GM12878 (cell line): Measurements from ENCODE around the gene CTSD. TPM values are rescaled to one million over a fixed set of nuclear protein-coding genes. Genes with fewer than 3 reads are reported as not detected.

Experiments
- ATAC-seq: fragments of 200-7000 bp; cut with Tn5 transposase; 3 replicates; pipeline ENCODE4 v1.9.1; 2020; ENCODE audit warnings: mild to moderate bottlenecking, moderate library complexity
- BruUV-seq: library from RNA; stranded (reverse); fragments of 400-500 nt; replicated peaks from 2 replicates; lab custom pipeline; 2021; lab: Mats Ljungman, UMichigan
- CTCF ChIA-PET: fragments of 300-600 bp; sonication (Branson Sonifier 250); formaldehyde crosslinking; extraction: SDS; loops from one replicate; lab custom pipeline; 2021; ENCODE audit warnings: inconsistent platforms; lab: Yijun Ruan, JAX
- POLR2A ChIA-PET: fragments of 350-600 bp; formaldehyde crosslinking; extraction: SDS; loops from one replicate; lab custom pipeline; 2021; ENCODE audit warnings: inconsistent platforms; lab: Charles Lee
- RAD21 ChIA-PET: fragments of 300-600 bp; sonication (Branson Sonifier 250); formaldehyde crosslinking; loops from one replicate; lab custom pipeline; 2023; ENCODE audit warnings: antibody characterized with exemption; ENCODE audit not compliant: unreplicated experiment; lab: Charles Lee
- SMC1A ChIA-PET: fragments of 300-600 bp; sonication (Branson Sonifier 250); formaldehyde crosslinking; loops from one replicate; lab custom pipeline; 2023; ENCODE audit not compliant: unreplicated experiment, uncharacterized antibody; lab: Charles Lee
- DNase-seq: peaks from one replicate; pipeline ENCODE4 v3.0.0-alpha.2; 2011; ENCODE audit warnings: low read depth, low spot score
- FAIRE-seq: peaks from 3 replicates; lab custom pipeline; 2011; peaks lifted over from hg19 to GRCh38; lab: Jason Lieb, UNC
- H2AFZ ChIP-seq: 2 replicates; pipeline ENCODE4 v1.6.0; 2011; ENCODE audit warnings: low read depth, low read length, control low read depth; ENCODE audit not compliant: control insufficient read depth
- H3K27ac ChIP-seq: 2 replicates; pipeline ENCODE4 v1.5.1; 2011; ENCODE audit warnings: control low read depth; ENCODE audit not compliant: control insufficient read depth, insufficient read depth
- H3K27me3 ChIP-seq, 2 experiments: replicated peaks in 1 of 2; 2 replicates each; pipeline versions ENCODE4 v1.6.0 to v1.6.1; 2011; ENCODE audit warnings: low read length in 1 of 2; ENCODE audit not compliant: control insufficient read depth in 2 of 2, insufficient read depth in 2 of 2
- H3K36me3 ChIP-seq, 2 experiments: 2 replicates each; pipeline ENCODE4 v1.5.1; 2011; ENCODE audit warnings: low read length in 1 of 2; ENCODE audit not compliant: control insufficient read depth in 2 of 2, insufficient read depth in 2 of 2
- H3K4me1 ChIP-seq: 2 replicates; pipeline ENCODE4 v1.6.1; 2011; ENCODE audit warnings: mild to moderate bottlenecking, low read length, moderate library complexity, mixed read lengths; ENCODE audit not compliant: control insufficient read depth, insufficient read depth
- H3K4me2 ChIP-seq: 2 replicates; pipeline ENCODE4 v1.6.0; 2011; ENCODE audit warnings: control low read depth; ENCODE audit not compliant: control insufficient read depth, insufficient read depth
- H3K4me3 ChIP-seq: fragments of 200-600 bp; sonication (generic); 2 replicates; pipeline ENCODE4 v1.5.1; 2016
- H3K79me2 ChIP-seq: 2 replicates; pipeline ENCODE4 v1.6.0; 2011; ENCODE audit warnings: low read length; ENCODE audit not compliant: control insufficient read depth, insufficient read depth
- H3K9ac ChIP-seq: 2 replicates; pipeline ENCODE4 v1.8.0; 2011; ENCODE audit warnings: low read length, control low read depth, mixed read lengths; ENCODE audit not compliant: control insufficient read depth, insufficient read depth
- H3K9me3 ChIP-seq: replicated peaks from 3 replicates; pipeline ENCODE4 v1.5.1; 2011; ENCODE audit warnings: mild to moderate bottlenecking, low read length; ENCODE audit not compliant: control insufficient read depth, insufficient read depth
- H4K20me1 ChIP-seq: 2 replicates; pipeline ENCODE4 v1.6.0; 2011; ENCODE audit not compliant: control insufficient read depth, insufficient read depth
- BHLHE40 ChIP-seq, 2 experiments: fragments of 450-650 bp in 1 of 2; IDR thresholded peaks; 2 replicates each; pipeline ENCODE4 v1.6.1; 2011 to 2017; ENCODE audit warnings: low read depth in 2 of 2, borderline replicate concordance in 1 of 2, improper control_type of control experiment in 1 of 2, low read length in 1 of 2, mild to moderate bottlenecking in 1 of 2
- EED ChIP-seq: sonication (generic); IDR thresholded peaks from 2 replicates; pipeline ENCODE4 v1.6.1; 2016; ENCODE audit warnings: antibody characterized with exemption, low read depth
- GABPA ChIP-seq: IDR thresholded peaks from 2 replicates; pipeline ENCODE4 v1.6.1; 2014; ENCODE audit warnings: antibody characterized with exemption, low read depth, mild to moderate bottlenecking, inconsistent platforms
- HDAC2 ChIP-seq: fragments of 200-600 bp; sonication (generic); IDR thresholded peaks from 2 replicates; pipeline ENCODE4 v1.6.1; 2017
- IKZF1 ChIP-seq: fragments of 450-650 bp; conservative IDR thresholded peaks from 2 replicates; pipeline ENCODE4 v1.6.1; 2017; ENCODE audit warnings: antibody characterized with exemption, mild to moderate bottlenecking
- RUNX3 ChIP-seq: IDR thresholded peaks from 2 replicates; pipeline ENCODE4 v1.6.1; 2012; ENCODE audit warnings: low read length, inconsistent platforms
- SKIL ChIP-seq: fragments of 450-650 bp; IDR thresholded peaks from 2 replicates; pipeline ENCODE4 v1.6.1; 2017; ENCODE audit warnings: mild to moderate bottlenecking, low read depth, inconsistent platforms; ENCODE audit not compliant: poor library complexity, severe bottlenecking
- SUZ12 ChIP-seq: fragments of 200-600 bp; sonication (generic); IDR thresholded peaks from one replicate; pipeline ENCODE4 v1.6.1; 2018; ENCODE audit warnings: antibody characterized with exemption, mild to moderate bottlenecking; ENCODE audit not compliant: unreplicated experiment
- TCF7 ChIP-seq: IDR thresholded peaks from 2 replicates; pipeline ENCODE4 v1.6.1; 2014; ENCODE audit warnings: antibody characterized with exemption, borderline replicate concordance
- YBX1 ChIP-seq: fragments of 450-650 bp; IDR thresholded peaks from 2 replicates; pipeline ENCODE4 v1.6.1; 2016; ENCODE audit warnings: antibody characterized with exemption
- ZBTB40 ChIP-seq: fragments of 450-650 bp; IDR thresholded peaks from 2 replicates; pipeline ENCODE4 v1.6.1; 2016; ENCODE audit warnings: mild to moderate bottlenecking, moderate library complexity, borderline replicate concordance
- ZZZ3 ChIP-seq: IDR thresholded peaks from 2 replicates; pipeline ENCODE4 v1.6.1; 2011; ENCODE audit warnings: low read depth; ENCODE audit not compliant: control insufficient read depth, insufficient read length
- WGBS: methylation state at CpG from one replicate; pipeline ENCODE4 v1.1.6; 2016; ENCODE audit warnings: low lambda C conversion rate; ENCODE audit not compliant: insufficient replicate concordance, insufficient coverage; ENCODE audit errors: missing lambda C conversion rate; 5-methylcytosine and 5-hydroxymethylcytosine counted together
- in situ Hi-C: fragments of 300-500 bp; cut with MboI; formaldehyde crosslinking; loops from 9 replicates; pipeline ENCODE4 v1.14.3; 2018; ENCODE audit warnings: mixed read lengths
- intact Hi-C: fragments of 100-400 bp; cut with micrococcal nuclease; formaldehyde crosslinking; loops from one replicate; pipeline ENCODE4 v1.14.2; 2022; ENCODE audit not compliant: unreplicated experiment
- polyA plus RNA-seq, 11 experiments: library from polyadenylated mRNA; depleted of rRNA in 4 of 11; unstranded in 6 of 11; stranded (reverse) in 5 of 11; fragments of >200 nt; fragmentation: Nextera tagmentation in 4 of 11; fragmentation: Illumina TruSeq in 1 of 11; extraction: Ambion mirVana in 4 of 11; extraction: Trizol in 1 of 11; gene quantifications; 1 replicate in 1 of 11; 2 replicates in 10 of 11; pipeline versions ENCODE4 v1.2.1 to v1.2.3, GENCODE V29; 2011 to 2016; ENCODE audit warnings: inconsistent platforms in 2 of 11, missing spikeins in 2 of 11, low read depth in 1 of 11
- total RNA-seq, 4 experiments: library from RNA; depleted of rRNA in 3 of 4; stranded (reverse); fragments of >200 nt in 3 of 4; fragmentation: Illumina TruSeq in 1 of 4; extraction: Trizol in 1 of 4; gene quantifications; 2 replicates each; pipeline versions ENCODE4 v1.2.1 to v1.2.3, GENCODE V29; 2013 to 2021
- TF ChIP-seq, protein P1 (sequence below): fragments of 450-650 bp; IDR thresholded peaks from 2 replicates; pipeline ENCODE4 v1.6.1; 2017; ENCODE audit warnings: mild to moderate bottlenecking, moderate library complexity

The CTSD gene
- total and polyA plus RNA-seq, 10 of the 15 experiments (the other 5 are each of a cell fraction or from before 2014, with no cell fraction given): 0.42 to 54.6 (median 25.0) TPM

GRCh38 chr11:1747753-1748635 is 15.7 kb downstream of the CTSD start:
- no TSS peak for BruUV-seq
- POLR2A ChIA-PET: no interaction called here
- no peaks in the 10 kb centered on the region for H3K4me1 ChIP-seq
- TF ChIP-seq GABPA (no peak), RUNX3 (no peak), SKIL (no peak), TCF7 (no peak), ZBTB40 (no peak), EED (no peak), BHLHE40 (IDR thresholded peaks at IDR 0.05; ENCODE audit: borderline replicate concordance in 1 of 2, low read depth in 2 of 2, low read length in 1 of 2) (no peak), HDAC2 (no peak), YBX1 (no peak), SUZ12 (no peak), IKZF1 (no peak), ZZZ3 (no peak)
- TF ChIP-seq, protein P1, sequence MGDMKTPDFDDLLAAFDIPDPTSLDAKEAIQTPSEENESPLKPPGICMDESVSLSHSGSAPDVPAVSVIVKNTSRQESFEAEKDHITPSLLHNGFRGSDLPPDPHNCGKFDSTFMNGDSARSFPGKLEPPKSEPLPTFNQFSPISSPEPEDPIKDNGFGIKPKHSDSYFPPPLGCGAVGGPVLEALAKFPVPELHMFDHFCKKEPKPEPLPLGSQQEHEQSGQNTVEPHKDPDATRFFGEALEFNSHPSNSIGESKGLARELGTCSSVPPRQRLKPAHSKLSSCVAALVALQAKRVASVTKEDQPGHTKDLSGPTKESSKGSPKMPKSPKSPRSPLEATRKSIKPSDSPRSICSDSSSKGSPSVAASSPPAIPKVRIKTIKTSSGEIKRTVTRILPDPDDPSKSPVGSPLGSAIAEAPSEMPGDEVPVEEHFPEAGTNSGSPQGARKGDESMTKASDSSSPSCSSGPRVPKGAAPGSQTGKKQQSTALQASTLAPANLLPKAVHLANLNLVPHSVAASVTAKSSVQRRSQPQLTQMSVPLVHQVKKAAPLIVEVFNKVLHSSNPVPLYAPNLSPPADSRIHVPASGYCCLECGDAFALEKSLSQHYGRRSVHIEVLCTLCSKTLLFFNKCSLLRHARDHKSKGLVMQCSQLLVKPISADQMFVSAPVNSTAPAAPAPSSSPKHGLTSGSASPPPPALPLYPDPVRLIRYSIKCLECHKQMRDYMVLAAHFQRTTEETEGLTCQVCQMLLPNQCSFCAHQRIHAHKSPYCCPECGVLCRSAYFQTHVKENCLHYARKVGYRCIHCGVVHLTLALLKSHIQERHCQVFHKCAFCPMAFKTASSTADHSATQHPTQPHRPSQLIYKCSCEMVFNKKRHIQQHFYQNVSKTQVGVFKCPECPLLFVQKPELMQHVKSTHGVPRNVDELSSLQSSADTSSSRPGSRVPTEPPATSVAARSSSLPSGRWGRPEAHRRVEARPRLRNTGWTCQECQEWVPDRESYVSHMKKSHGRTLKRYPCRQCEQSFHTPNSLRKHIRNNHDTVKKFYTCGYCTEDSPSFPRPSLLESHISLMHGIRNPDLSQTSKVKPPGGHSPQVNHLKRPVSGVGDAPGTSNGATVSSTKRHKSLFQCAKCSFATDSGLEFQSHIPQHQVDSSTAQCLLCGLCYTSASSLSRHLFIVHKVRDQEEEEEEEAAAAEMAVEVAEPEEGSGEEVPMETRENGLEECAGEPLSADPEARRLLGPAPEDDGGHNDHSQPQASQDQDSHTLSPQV: no peak

More at GRCh38 chr11:1747753-1748635, 15.7 kb downstream of the CTSD start:
- intact Hi-C loops: no loop called here
- no peaks in the 10 kb centered on the region for H3K36me3 ChIP-seq
- H3K9me3 ChIP-seq: no peaks in the 10 kb centered on the region; the same call in 2 of the 3 replicates
- no peak overlapping the region for H2AFZ ChIP-seq
- ATAC-seq: no peak
- in situ Hi-C loops: no loop called here
- ChIA-PET SMC1A (no interaction called here), RAD21 (no interaction called here), CTCF (no interaction called here)
- no peak overlapping the region for H3K27ac ChIP-seq
- no peak for FAIRE-seq
- H3K4me2 ChIP-seq: no peak overlapping the region
- no peak overlapping the region for H3K9ac ChIP-seq
- no peaks in the 10 kb centered on the region for H3K79me2 ChIP-seq
- DNase-seq: no peak
- no peaks in the 10 kb centered on the region; a peak in 1 of 4 replicates for H3K27me3 ChIP-seq
- WGBS: 68% methylated on average over 71 of the region's 72 CpGs
- H3K4me3 ChIP-seq: no peak overlapping the region
- H4K20me1 ChIP-seq: no peaks in the 10 kb centered on the region
